ENCODE data around the gene NDUFA12. TPM values are rescaled to one million over a fixed set of nuclear protein-coding genes. Genes with fewer than 3 reads are reported as not detected.
"Not testable (repeated sequence)": the region's sequence is repeated elsewhere in the genome, so short reads cannot be mapped to it uniquely, and the experiment has no call there.

The NDUFA12 gene
- 125 and 164 TPM in 2 replicates for total RNA-seq

GRCh38 chr12:95003213-95003920 lies at the start of gene NDUFA12:
TSS of gene NDUFA12 (minus strand) at chr12:95003697. CDS start at chr12:95003680, 17 bp downstream.
- peak; percentile 98 for DNase-seq

GRCh38 chr12:95051241-95051640 lies 47.7 kb upstream of the NDUFA12 start:
- DNase-seq = no peak

- DNase-seq = no peak
Measured at GRCh38 chr12:95037906-95038305, 34.4 kb upstream of the NDUFA12 start.

GRCh38 chr12:95034750-95035149 lies 31.3 kb upstream of the NDUFA12 start:
- DNase-seq = no peak

- no peak for DNase-seq
Measured at GRCh38 chr12:95022477-95022876, 19.0 kb upstream of the NDUFA12 start.

GRCh38 chr12:95017482-95017881 lies 14.0 kb upstream of the NDUFA12 start:
- DNase-seq = no peak

- no peak for DNase-seq
Measured at GRCh38 chr12:95016120-95016519, 12.6 kb upstream of the NDUFA12 start.

- no peak for DNase-seq
Measured at GRCh38 chr12:95014554-95014953, 11.1 kb upstream of the NDUFA12 start.

GRCh38 chr12:95006206-95006605 lies 2.7 kb upstream of the NDUFA12 start:
- DNase-seq = no peak

GRCh38 chr12:95004610-95005009 lies 1.1 kb upstream of the NDUFA12 start:
- DNase-seq = no peak

- DNase-seq = no peak
Measured at GRCh38 chr12:95003921-95004272, 400 bp upstream of the NDUFA12 start.

- peak; percentile 10 for DNase-seq
Measured at GRCh38 chr12:95002754-95003153, 743 bp downstream of the NDUFA12 start.

GRCh38 chr12:94998326-94998725 lies 5.2 kb downstream of the NDUFA12 start:
- DNase-seq = no peak

GRCh38 chr12:94997726-94998125 lies 5.8 kb downstream of the NDUFA12 start:
- DNase-seq = no peak

- DNase-seq = no peak
Measured at GRCh38 chr12:94997061-94997460, 6.4 kb downstream of the NDUFA12 start.

GRCh38 chr12:94994312-94994711 lies 9.2 kb downstream of the NDUFA12 start:
- DNase-seq = peak; percentile 13

GRCh38 chr12:94993855-94994254 lies 9.6 kb downstream of the NDUFA12 start:
- not testable (repeated sequence) for DNase-seq

- DNase-seq = no peak
Measured at GRCh38 chr12:94990222-94990621, 13.3 kb downstream of the NDUFA12 start.

GRCh38 chr12:94988471-94988870 lies 15.0 kb downstream of the NDUFA12 start:
- no peak for DNase-seq

- DNase-seq = no peak
Measured at GRCh38 chr12:94987801-94988200, 15.7 kb downstream of the NDUFA12 start.

- DNase-seq = no peak
Measured at GRCh38 chr12:94987076-94987669, 16.3 kb downstream of the NDUFA12 start.

GRCh38 chr12:94985099-94985498 lies 18.4 kb downstream of the NDUFA12 start:
- not testable (repeated sequence) for DNase-seq

- DNase-seq = no peak
Measured at GRCh38 chr12:94983321-94983720, 20.2 kb downstream of the NDUFA12 start.

GRCh38 chr12:94982456-94982855 lies 21.0 kb downstream of the NDUFA12 start:
- no peak for DNase-seq

- peak; percentile 55 for DNase-seq
Measured at GRCh38 chr12:94980577-94980976, 22.9 kb downstream of the NDUFA12 start.
